Measurements from ENCODE around the gene MATN4.
"Not testable (repeated sequence)": the region's sequence is repeated elsewhere in the genome, so short reads cannot be mapped to it uniquely, and the experiment has no call there.

The MATN4 gene

GRCh38 chr20:45308117-45308778 is at the start of gene MATN4:
TSS of gene MATN4 (minus strand) at chr20:45308299. CDS start at chr20:45305582, 2,717 bp downstream.
- no peak for DNase-seq (ENCODE audit: low read depth)

DNA sequence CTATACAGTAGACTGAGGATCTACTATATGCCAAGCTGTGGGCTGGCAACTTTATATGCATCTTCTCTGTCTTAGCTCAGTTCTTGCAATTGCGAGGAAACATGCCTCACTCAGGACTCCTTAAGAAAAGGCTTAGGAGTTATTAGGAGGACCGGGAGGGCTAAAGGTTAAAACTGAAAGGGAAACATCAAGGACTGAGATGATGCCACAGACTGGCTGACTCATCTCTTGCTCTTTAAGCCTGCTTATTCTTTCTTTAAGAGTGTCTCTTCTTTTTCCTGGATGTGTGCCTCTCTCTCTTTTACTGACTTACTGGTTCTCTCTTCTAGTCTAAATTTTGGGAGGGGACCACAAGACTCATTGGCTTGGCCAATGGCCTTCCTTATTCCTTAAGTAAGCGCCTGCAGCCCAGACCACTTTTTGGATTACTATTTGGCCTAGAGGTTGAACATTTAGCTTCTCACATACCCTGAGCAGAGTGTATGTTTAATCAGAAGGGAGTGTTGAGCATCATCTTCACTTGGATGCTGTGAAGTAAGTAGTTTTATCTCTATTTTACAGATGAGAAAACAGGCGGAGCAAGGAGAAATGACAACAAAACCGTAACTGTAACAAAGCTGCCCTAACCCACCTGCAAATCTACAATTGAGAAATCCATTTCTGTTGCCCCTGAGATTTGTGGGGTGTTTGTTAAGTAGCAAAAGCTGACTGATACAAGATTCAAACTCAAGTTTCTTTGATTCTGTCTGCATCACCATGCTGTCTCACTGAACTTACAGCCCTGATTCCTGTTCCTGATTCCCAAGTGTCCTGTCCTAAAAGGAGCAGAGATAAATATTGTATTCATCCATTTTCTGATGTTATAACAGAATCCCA is 47.3 kb upstream of the MATN4 start:
- no peak for DNase-seq (ENCODE audit: low read depth)

- DNase-seq (ENCODE audit: low read depth): no peak
Observed at GRCh38 chr20:45354423-45355208, 46.5 kb upstream of the MATN4 start.

DNA sequence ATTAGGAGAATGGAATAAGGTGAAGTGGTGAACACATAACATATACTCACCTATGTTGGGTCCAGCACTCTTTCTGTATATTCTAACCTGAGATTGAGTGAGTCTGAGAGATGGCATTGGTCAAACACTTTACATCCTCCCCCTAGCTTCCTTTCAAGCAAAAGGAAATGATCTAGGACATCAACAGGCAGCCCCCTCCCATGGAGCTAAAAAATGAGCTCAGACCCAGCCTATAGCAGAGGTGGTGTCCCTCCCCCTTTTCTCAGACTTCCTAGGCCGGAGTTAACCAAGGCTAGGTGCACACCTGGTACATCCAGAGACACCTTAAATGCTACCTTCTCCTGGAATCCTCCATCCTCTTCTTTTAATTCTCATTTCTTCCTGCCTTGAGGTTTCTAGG is 45.6 kb upstream of the MATN4 start:
- no peak for DNase-seq (ENCODE audit: low read depth)

DNA sequence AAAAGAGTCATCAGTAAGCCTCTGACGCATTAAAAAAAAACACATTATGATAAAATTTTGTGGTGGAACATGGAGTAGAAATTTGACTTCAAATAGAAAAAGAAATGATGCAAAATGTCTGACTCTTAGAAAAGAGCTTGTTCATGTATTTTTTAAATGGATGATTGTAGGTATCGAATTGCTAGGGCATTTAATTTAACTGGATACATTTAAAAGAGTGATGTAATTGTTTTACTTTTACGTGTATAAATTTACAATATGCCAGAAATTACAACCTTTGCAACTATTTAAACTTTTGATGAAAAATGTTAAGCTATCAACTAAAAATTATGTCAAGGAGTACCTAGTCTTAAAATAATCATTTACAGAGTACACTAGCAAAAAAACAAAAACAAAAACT is 44.6 kb upstream of the MATN4 start:
- no peak for DNase-seq (ENCODE audit: low read depth)

GRCh38 chr20:45350795-45351194 is 42.7 kb upstream of the MATN4 start:
- DNase-seq (ENCODE audit: low read depth): not testable (repeated sequence)

DNA sequence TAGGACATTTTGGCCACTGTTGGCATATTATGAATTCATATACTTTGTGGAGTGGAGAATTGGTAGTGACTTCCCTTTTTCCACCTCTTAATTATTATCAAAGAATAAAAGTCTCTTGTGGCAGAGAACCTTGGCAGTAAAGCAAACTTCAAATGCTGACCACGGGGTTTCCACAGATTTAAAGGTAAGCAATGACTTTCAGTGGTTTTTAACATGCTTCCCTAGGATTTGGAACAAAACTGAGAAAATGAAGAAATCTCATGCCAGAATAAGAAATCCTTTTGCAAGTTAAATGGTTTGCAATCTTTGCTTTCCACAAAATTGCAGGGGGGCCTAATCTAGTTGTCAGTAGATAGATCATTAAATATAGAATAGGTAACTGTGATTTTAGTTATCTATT is 42.1 kb upstream of the MATN4 start:
- DNase-seq (ENCODE audit: low read depth): no peak

DNA sequence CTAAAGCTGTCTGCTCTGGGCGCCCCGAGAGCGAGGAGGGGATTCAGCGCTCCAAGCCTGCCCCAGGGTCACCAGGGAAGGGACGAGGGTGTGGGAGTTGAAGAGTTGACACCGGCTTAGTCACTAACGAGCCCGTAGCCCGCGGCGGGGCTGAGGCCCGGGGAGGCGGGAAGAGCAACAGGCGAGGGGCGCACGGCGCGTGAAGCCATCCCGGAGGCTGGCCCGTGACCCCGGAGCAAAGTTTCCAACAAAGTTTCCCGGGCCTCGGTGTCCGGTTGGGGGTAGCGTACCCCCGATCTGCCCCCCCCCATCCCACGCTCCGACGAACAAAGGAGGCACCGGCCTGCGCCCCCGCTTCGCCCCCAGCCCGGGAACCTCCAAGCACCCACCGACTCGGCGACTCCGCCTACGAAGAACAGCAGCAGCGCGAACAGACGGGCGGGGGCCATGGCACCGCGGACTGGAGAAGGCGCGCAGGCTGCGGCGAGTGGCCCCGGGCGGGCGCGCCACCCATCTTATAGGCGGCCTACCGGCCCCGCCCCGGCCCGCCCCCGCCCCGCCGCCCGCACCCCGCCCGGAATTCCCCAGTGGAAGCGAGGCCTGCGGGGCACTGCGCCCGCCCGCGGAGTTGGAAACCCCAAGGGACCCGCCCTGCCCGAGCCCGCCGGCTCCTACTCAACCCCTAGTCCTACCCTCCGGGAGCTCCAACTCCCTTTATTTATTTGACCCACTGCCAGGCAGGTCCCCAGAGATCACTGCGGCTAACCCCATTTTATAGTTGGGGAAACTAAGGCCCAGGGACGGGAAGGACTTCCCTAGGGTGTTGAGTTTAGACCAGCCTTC is 40.1 kb upstream of the MATN4 start, which contains the start of gene SDC4:
TSS of gene SDC4 (minus strand) at position 489 of the 843 bp plus-strand sequence. CDS start at position 449, 40 bp downstream.
- peak; percentile 62 for DNase-seq (ENCODE audit: low read depth)

DNA sequence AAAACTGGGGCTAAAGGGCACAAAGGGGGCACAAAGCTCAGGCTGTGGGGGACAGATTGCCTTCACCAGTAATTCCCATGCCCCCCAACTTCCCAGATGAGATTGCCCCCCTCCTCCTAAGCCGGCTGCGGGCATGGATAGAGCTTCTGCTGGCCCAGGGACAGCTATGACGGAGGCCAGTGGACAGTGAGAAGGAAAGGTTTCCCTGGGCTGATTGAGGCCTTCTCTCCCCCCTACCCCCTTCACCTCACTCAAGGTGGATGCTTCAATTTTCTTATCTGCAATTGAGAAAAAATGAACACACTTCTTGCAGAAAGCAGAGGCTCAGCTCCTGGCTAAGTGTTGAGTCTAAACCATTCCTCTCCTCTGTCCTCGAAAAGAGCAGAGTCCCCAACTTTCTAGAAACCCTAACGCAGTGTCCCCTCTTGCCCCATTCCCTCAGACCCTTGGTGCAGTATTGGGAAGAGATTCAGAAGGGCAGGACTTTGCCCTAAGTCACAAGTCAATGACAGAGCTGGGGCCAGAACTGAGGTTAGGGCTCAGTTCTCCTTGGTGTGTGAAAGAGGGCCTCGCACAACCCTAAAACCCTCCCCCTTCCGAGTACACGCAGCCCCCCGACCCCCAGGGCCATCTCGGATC is 39.3 kb upstream of the MATN4 start:
- no peak for DNase-seq (ENCODE audit: low read depth)

- no peak for DNase-seq (ENCODE audit: low read depth)
Observed at GRCh38 chr20:45346851-45347250, 38.8 kb upstream of the MATN4 start.

GRCh38 chr20:45346291-45346718 is 38.2 kb upstream of the MATN4 start:
- DNase-seq (ENCODE audit: low read depth): no peak

DNA sequence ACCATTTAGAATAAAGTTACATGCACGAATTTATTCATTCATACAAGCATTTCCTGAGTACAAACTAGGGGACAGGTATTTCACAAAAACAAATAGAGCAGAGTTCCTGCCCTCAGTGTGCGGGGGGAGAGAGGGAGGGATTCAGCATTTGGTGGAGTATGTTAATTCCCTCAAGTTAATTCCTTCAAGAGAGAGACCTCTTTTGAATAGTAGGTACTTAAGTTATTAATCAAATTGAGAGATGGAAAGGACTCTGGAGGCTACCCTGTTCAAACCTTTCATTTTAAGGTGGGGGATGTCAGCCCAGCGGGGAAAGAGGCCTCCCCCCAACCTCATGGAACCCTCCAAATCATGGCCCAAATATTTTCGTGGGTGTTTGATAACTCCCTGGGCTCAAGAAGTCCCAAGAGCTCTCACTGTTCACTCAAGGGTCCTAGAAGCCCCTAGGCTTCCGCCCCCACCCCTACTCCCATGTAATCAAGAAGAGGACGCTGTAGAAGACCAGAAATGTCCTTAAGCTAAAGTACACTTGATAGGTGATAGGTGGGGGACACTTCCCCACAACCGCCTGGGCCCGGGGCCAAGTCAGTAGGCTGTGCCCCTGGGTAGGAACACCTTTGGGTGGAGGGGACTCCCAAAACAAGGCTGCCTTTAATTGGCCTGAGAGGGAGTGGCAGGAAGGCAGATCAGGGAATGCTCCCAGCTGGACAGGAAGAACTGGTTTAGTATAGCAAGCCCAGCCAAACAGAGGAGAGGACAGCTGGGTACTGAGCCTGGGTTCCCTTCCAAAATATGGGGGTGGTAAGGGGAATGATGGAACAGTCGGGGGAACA is 37.2 kb upstream of the MATN4 start:
- DNase-seq (ENCODE audit: low read depth): no peak

- no peak for DNase-seq (ENCODE audit: low read depth)
Observed at GRCh38 chr20:45344168-45344860, 36.2 kb upstream of the MATN4 start.

DNA sequence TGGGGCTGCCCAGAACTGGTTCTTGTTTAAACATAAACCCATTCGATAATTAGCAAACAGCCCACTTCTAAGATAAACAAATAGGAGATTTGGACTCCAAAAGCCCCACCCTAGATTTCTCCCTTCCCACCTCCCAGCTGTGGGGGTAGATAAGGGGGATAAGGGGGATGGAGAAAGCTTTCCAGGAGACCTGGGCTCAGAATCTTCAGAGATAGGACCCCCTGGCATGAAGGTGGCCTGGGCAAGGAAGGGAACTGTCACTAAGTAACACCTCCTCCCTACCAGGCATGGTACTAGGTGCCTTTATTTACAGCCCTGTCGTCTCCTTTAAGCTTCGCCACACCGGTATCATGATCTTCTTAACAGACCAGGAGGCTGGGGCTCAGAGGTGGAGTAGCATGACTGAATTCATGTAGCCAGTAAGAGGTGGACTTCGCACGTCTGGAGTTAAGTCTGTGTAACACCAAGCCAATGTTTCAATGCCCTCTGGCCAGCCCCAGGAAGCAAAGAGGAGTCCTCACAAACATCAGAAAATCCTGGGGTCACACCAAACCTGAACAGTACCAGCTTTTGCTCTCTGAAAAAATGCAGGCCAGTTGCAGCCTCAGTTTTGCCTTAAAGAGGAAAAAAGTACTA is 35.6 kb upstream of the MATN4 start:
- DNase-seq (ENCODE audit: low read depth): no peak

GRCh38 chr20:45342855-45343531 is 34.9 kb upstream of the MATN4 start:
- no peak for DNase-seq (ENCODE audit: low read depth)

GRCh38 chr20:45341939-45342854 is 34.1 kb upstream of the MATN4 start:
- no peak for DNase-seq (ENCODE audit: low read depth)

DNA sequence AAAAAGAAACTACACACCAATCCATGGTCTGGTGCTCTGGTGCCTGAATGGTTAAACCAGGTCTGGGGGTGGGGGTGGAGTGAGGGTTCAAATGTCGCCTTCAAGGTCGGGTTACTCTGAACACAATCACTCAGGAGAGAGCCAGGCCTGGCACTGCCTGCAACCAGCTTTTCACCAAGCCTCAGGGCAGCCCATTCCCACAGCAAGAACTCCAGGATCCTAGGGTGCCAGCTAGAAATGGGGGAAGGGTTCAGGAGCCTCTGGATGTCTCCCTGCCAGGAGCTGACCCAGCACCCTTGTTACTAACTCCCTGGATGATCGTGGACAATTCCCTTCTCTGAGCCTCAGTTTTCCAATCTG is 33.5 kb upstream of the MATN4 start:
- no peak for DNase-seq (ENCODE audit: low read depth)

All from T-helper 22 cell (primary cell).